Measurements from ENCODE around the gene SLC26A6. TPM values are rescaled to one million over a fixed set of nuclear protein-coding genes. Genes with fewer than 3 reads are reported as not detected.

Gene SLC26A6
- total RNA-seq, 4 donors from 2014 or later: 143 to 249 (median 194) TPM

- Histone ChIP-seq H3K9me3 (no peaks in the 10 kb centered on the region), H3K4me3 (no peak overlapping the region), H3K4me1 (peaks cover 0 to 3% (median 0%) of the 10 kb centered on the region in 4 donors), H3K27me3 (no peaks in the 10 kb centered on the region), H3K36me3 (no peaks in the 10 kb centered on the region), H3K27ac (no peak overlapping the region)
- no peak for TF ChIP-seq CTCF (IDR thresholded peaks at IDR 0.05)
- no peak for TF ChIP-seq POLR2A (IDR thresholded peaks at IDR 0.05)
- DNase-seq: no peak
Observed at GRCh38 chr3:48641396-48641795, 6.1 kb upstream of the SLC26A6 start.

- no peak overlapping the region for H3K4me3 ChIP-seq
- H3K4me1 ChIP-seq: peaks cover 0 to 8% (median 2%) of the 10 kb centered on the region in 4 donors
- no peaks in the 10 kb centered on the region for H3K36me3 ChIP-seq
- DNase-seq: no peak
- no peaks in the 10 kb centered on the region for H3K27me3 ChIP-seq
- no peak for TF ChIP-seq CTCF (IDR thresholded peaks at IDR 0.05)
- TF ChIP-seq POLR2A (IDR thresholded peaks at IDR 0.05): no peak
- no peak overlapping the region for H3K27ac ChIP-seq
- H3K9me3 ChIP-seq: no peaks in the 10 kb centered on the region
Observed at GRCh38 chr3:48639944-48640606, 4.8 kb upstream of the SLC26A6 start.

GRCh38 chr3:48637305-48637704 lies 2.0 kb upstream of the SLC26A6 start:
- DNase-seq: no peak
- Histone ChIP-seq H3K27ac (peak overlapping the region in 1 of 4 donors; percentile 5), H3K4me1 (peaks cover 0 to 22% (median 4%) of the 10 kb centered on the region in 4 donors), H3K9me3 (no peaks in the 10 kb centered on the region), H3K4me3 (no peak overlapping the region), H3K36me3 (peaks cover 0 to 6% (median 0%) of the 10 kb centered on the region in 3 donors), H3K27me3 (no peaks in the 10 kb centered on the region)
- TF ChIP-seq POLR2A (IDR thresholded peaks at IDR 0.05) (no peak), CTCF (IDR thresholded peaks at IDR 0.05) (no peak)

- peak overlapping the region; percentile 67 to 84 (median 74) for H3K27ac ChIP-seq
- H3K36me3 ChIP-seq: peaks cover 0 to 17% (median 0%) of the 10 kb centered on the region in 3 donors
- DNase-seq: no peak
- H3K4me3 ChIP-seq: peak overlapping the region; percentile 76 to 90 (median 86)
- no peaks in the 10 kb centered on the region for H3K9me3 ChIP-seq
- no peaks in the 10 kb centered on the region for H3K27me3 ChIP-seq
- TF ChIP-seq CTCF (IDR thresholded peaks at IDR 0.05): no peak
- no peak for TF ChIP-seq POLR2A (IDR thresholded peaks at IDR 0.05)
- peaks cover 0 to 22% (median 4%) of the 10 kb centered on the region in 4 donors for H3K4me1 ChIP-seq
Observed at GRCh38 chr3:48636149-48636655, 941 bp upstream of the SLC26A6 start.

GRCh38 chr3:48634661-48635221 lies 520 bp downstream of the SLC26A6 start:
- TF ChIP-seq CTCF (IDR thresholded peaks at IDR 0.05): no peak
- TF ChIP-seq POLR2A (IDR thresholded peaks at IDR 0.05): no peak
- peaks cover 0 to 22% (median 4%) of the 10 kb centered on the region in 4 donors for H3K4me1 ChIP-seq
- H3K4me3 ChIP-seq: peak overlapping the region; percentile 76 to 90 (median 86)
- H3K27ac ChIP-seq: peak overlapping the region; percentile 67 to 84 (median 74)
- no peaks in the 10 kb centered on the region for H3K27me3 ChIP-seq
- peak; percentile 31 to 77 (median 77) for DNase-seq
- peaks cover 0 to 32% (median 0%) of the 10 kb centered on the region in 3 donors for H3K36me3 ChIP-seq
- no peaks in the 10 kb centered on the region for H3K9me3 ChIP-seq

All from Peyer's patch (tissue), 4 donors.